ENCODE measurements around the gene TCF7L2. TPM values are rescaled to one million over a fixed set of nuclear protein-coding genes. Genes with fewer than 3 reads are reported as not detected.

TCF7L2 gene
- total RNA-seq, 1 experiment from 2014 or later: 2.6 TPM

GRCh38 chr10:113044016-113044755 lies 94.1 kb downstream of the TCF7L2 start:
- no peak for DNase-seq (ENCODE audit: low read depth)

GRCh38 chr10:113045147-113046055 lies 95.4 kb downstream of the TCF7L2 start:
- DNase-seq (ENCODE audit: low read depth): peak; percentile 97

- DNase-seq (ENCODE audit: low read depth): no peak
Measured at GRCh38 chr10:113047151-113047550, 97.1 kb downstream of the TCF7L2 start.

- DNase-seq (ENCODE audit: low read depth): peak; percentile 68
Measured at GRCh38 chr10:113047605-113047962, 97.5 kb downstream of the TCF7L2 start.

GRCh38 chr10:113047963-113048781 lies 98.1 kb downstream of the TCF7L2 start:
- DNase-seq (ENCODE audit: low read depth): peak; percentile 68

GRCh38 chr10:113049881-113050280 lies 99.8 kb downstream of the TCF7L2 start:
- no peak for DNase-seq (ENCODE audit: low read depth)

GRCh38 chr10:113052076-113052830 lies 102.2 kb downstream of the TCF7L2 start:
- DNase-seq (ENCODE audit: low read depth): no peak

- DNase-seq (ENCODE audit: low read depth): no peak
Measured at GRCh38 chr10:113053091-113053490, 103.0 kb downstream of the TCF7L2 start.

GRCh38 chr10:113053881-113054280 lies 103.8 kb downstream of the TCF7L2 start:
- peak; percentile 76 for DNase-seq (ENCODE audit: low read depth)

- no peak for DNase-seq (ENCODE audit: low read depth)
Measured at GRCh38 chr10:113055458-113055857, 105.4 kb downstream of the TCF7L2 start.

GRCh38 chr10:113056030-113056429 lies 106.0 kb downstream of the TCF7L2 start:
- DNase-seq (ENCODE audit: low read depth): no peak

GRCh38 chr10:113056441-113057021 lies 106.5 kb downstream of the TCF7L2 start:
- DNase-seq (ENCODE audit: low read depth): peak; percentile 90

- no peak for DNase-seq (ENCODE audit: low read depth)
Measured at GRCh38 chr10:113057948-113058522, 108.0 kb downstream of the TCF7L2 start.

- DNase-seq (ENCODE audit: low read depth): no peak
Measured at GRCh38 chr10:113058523-113059370, 108.7 kb downstream of the TCF7L2 start.

- peak; percentile 40 for DNase-seq (ENCODE audit: low read depth)
Measured at GRCh38 chr10:113059371-113059780, 109.3 kb downstream of the TCF7L2 start.

- DNase-seq (ENCODE audit: low read depth): no peak
Measured at GRCh38 chr10:113060201-113061053, 110.4 kb downstream of the TCF7L2 start.

- no peak for DNase-seq (ENCODE audit: low read depth)
Measured at GRCh38 chr10:113061054-113061430, 111.0 kb downstream of the TCF7L2 start.

- no peak for DNase-seq (ENCODE audit: low read depth)
Measured at GRCh38 chr10:113061557-113061956, 111.5 kb downstream of the TCF7L2 start.

All from M059J (cell line).